Measurements from ENCODE around the gene ZNF471.

The ZNF471 gene

GRCh38 chr19:56507446-56508289 is at the start of gene ZNF471:
Gene ZNF471, plus strand, starts transcription at chr19:56507855. Its CDS starts 3,717 bp downstream, at chr19:56511572.
- DNase-seq (ENCODE audit: low read depth): peak; percentile 78

GRCh38 chr19:56474308-56474707 is 33.3 kb upstream of the ZNF471 start:
- no peak for DNase-seq (ENCODE audit: low read depth)

- DNase-seq (ENCODE audit: low read depth): no peak
Measured at GRCh38 chr19:56476093-56476492, 31.6 kb upstream of the ZNF471 start.

- peak; percentile 39 for DNase-seq (ENCODE audit: low read depth)
Measured at GRCh38 chr19:56476651-56477428, 30.8 kb upstream of the ZNF471 start, which contains the start of gene ZNF667. Gene ZNF667, minus strand, starts transcription at chr19:56477345. Its CDS starts 14,975 bp downstream, at chr19:56462370.

GRCh38 chr19:56477429-56478338 is 30.0 kb upstream of the ZNF471 start:
- DNase-seq (ENCODE audit: low read depth): peak; percentile 50

- DNase-seq (ENCODE audit: low read depth): no peak
Measured at GRCh38 chr19:56491399-56491798, 16.3 kb upstream of the ZNF471 start.

GRCh38 chr19:56504581-56504980 is 3.1 kb upstream of the ZNF471 start:
- no peak for DNase-seq (ENCODE audit: low read depth)

- DNase-seq (ENCODE audit: low read depth): no peak
Measured at GRCh38 chr19:56508290-56508778, 679 bp downstream of the ZNF471 start.

GRCh38 chr19:56525214-56525860 is 17.7 kb downstream of the ZNF471 start:
- DNase-seq (ENCODE audit: low read depth): no peak

GRCh38 chr19:56537442-56537841 is 29.8 kb downstream of the ZNF471 start:
- DNase-seq (ENCODE audit: low read depth): no peak

- peak; percentile 77 for DNase-seq (ENCODE audit: low read depth)
Measured at GRCh38 chr19:56538254-56538760, 30.7 kb downstream of the ZNF471 start.

GRCh38 chr19:56538761-56539263 is 31.2 kb downstream of the ZNF471 start, which contains the start of gene ZFP28:
Gene ZFP28, plus strand, starts transcription at chr19:56538948. Its CDS starts 71 bp downstream, at chr19:56539019.
- DNase-seq (ENCODE audit: low read depth): no peak

GRCh38 chr19:56543776-56544175 is 36.1 kb downstream of the ZNF471 start:
- no peak for DNase-seq (ENCODE audit: low read depth)

- no peak for DNase-seq (ENCODE audit: low read depth)
Measured at GRCh38 chr19:56547535-56547934, 39.9 kb downstream of the ZNF471 start.

- no peak for DNase-seq (ENCODE audit: low read depth)
Measured at GRCh38 chr19:56554272-56554869, 46.7 kb downstream of the ZNF471 start.

GRCh38 chr19:56562766-56563165 is 55.1 kb downstream of the ZNF471 start:
- no peak for DNase-seq (ENCODE audit: low read depth)

- DNase-seq (ENCODE audit: low read depth): no peak
Measured at GRCh38 chr19:56566904-56567273, 59.2 kb downstream of the ZNF471 start.

- DNase-seq (ENCODE audit: low read depth): peak; percentile 83
Measured at GRCh38 chr19:56567274-56568120, 59.8 kb downstream of the ZNF471 start, which contains the start of gene ZNF470. Gene ZNF470, plus strand, starts transcription at chr19:56567468. Its CDS starts 2,844 bp downstream, at chr19:56570312.

GRCh38 chr19:56572589-56572988 is 64.9 kb downstream of the ZNF471 start:
- no peak for DNase-seq (ENCODE audit: low read depth)
